T-helper 9 cell (primary cell): Measurements from ENCODE around the gene LRRTM2.
"Not testable (repeated sequence)": the region's sequence is repeated elsewhere in the genome, so short reads cannot be mapped to it uniquely, and the experiment has no call there.

Experiments used
- DNase-seq: peaks from one replicate; pipeline ENCODE4 v3.0.0-alpha.2; 2020

The LRRTM2 gene

GRCh38 chr5:138834853-138835252 is 40.3 kb downstream of the LRRTM2 start:
- not testable (repeated sequence) for DNase-seq

GRCh38 chr5:138833726-138834480 is 41.2 kb downstream of the LRRTM2 start:
- no peak for DNase-seq

- no peak for DNase-seq
Measured at GRCh38 chr5:138833080-138833479, 42.1 kb downstream of the LRRTM2 start.

GRCh38 chr5:138832218-138832617 is 42.9 kb downstream of the LRRTM2 start:
- DNase-seq = no peak

GRCh38 chr5:138831703-138832102 is 43.4 kb downstream of the LRRTM2 start:
- no peak for DNase-seq

GRCh38 chr5:138829341-138829740 is 45.8 kb downstream of the LRRTM2 start:
- DNase-seq = no peak

GRCh38 chr5:138828556-138828955 is 46.6 kb downstream of the LRRTM2 start:
- no peak for DNase-seq

GRCh38 chr5:138824924-138825863 is 49.9 kb downstream of the LRRTM2 start:
- DNase-seq = no peak

GRCh38 chr5:138824516-138824915 is 50.6 kb downstream of the LRRTM2 start:
- no peak for DNase-seq

GRCh38 chr5:138820695-138821094 is 54.4 kb downstream of the LRRTM2 start:
- DNase-seq = no peak

- DNase-seq = no peak
Measured at GRCh38 chr5:138819081-138819480, 56.1 kb downstream of the LRRTM2 start.
